Stimulated activated CD4-positive, alpha-beta T cell treated with anti-CD3 and anti-CD28 coated beads, Interleukin-15, amount 100 ng/mL, for 1 hour (primary cell): ENCODE measurements around the gene JUNB.

Experiments used
- DNase-seq, 2 donors: peaks; one replicate each; pipeline ENCODE4 v3.0.0-alpha.2; 2020; ENCODE audit warnings: low read depth in 1 of 2, low spot score in 1 of 2

Gene JUNB

DNA sequence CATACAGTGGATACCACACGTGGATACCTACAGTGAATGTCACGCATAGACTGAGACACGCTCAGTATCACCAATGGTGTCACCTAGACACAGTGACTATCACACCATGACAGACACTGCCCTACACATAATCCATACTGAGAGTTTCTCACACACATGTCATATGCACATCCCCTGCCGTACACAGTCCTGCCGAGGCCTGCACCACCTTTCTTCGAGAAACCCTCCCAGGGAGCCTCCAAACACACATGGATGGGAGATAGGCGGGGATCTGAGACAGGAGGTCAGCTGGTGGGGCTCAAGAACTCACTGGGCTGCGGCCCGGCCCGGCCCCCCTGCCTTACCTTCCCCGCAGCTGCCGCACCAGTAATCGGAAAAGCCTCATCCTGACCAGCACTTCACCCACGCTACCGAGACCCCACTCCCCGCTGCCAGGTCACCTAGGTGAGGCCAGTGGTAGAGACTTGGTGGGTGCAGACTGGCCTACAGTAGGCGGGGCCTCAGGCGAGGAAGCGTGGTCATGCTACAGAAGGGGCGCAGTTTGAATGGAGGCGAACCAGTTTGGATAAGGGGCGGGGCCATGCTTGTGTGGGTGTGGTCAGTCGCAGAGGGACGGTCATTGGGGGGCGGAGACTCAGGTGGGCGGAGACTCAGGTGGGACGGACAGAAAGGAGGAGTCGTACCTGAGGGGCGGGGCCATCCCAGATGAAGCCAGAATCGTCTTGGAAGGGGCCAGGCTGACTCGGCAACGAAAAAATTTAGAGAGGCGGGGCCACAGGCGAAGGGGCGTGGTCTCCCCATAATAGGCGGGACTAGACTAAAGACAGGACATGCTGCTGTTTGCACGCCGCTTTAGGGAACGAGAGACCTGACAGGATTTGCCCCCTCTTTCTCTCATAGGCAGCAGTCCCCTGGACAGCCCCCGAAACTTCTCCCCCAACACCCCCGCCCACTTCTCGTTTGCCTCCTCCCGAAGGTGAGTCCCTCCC lies 49.1 kb downstream of the JUNB start:
- DNase-seq: peak in 1 of 2 donors; percentile 23

GRCh38 chr19:12841094-12841493 lies 49.8 kb downstream of the JUNB start:
- no peak for DNase-seq

GRCh38 chr19:12842511-12842910 lies 51.2 kb downstream of the JUNB start:
- DNase-seq: no peak
